NCI-H1105 (cell line): ENCODE measurements around the gene KLF13.

Source experiments
- DNase-seq: peaks from one replicate; lab custom pipeline; 2025; lab: John Stamatoyannopoulos, UW

The KLF13 gene

DNA sequence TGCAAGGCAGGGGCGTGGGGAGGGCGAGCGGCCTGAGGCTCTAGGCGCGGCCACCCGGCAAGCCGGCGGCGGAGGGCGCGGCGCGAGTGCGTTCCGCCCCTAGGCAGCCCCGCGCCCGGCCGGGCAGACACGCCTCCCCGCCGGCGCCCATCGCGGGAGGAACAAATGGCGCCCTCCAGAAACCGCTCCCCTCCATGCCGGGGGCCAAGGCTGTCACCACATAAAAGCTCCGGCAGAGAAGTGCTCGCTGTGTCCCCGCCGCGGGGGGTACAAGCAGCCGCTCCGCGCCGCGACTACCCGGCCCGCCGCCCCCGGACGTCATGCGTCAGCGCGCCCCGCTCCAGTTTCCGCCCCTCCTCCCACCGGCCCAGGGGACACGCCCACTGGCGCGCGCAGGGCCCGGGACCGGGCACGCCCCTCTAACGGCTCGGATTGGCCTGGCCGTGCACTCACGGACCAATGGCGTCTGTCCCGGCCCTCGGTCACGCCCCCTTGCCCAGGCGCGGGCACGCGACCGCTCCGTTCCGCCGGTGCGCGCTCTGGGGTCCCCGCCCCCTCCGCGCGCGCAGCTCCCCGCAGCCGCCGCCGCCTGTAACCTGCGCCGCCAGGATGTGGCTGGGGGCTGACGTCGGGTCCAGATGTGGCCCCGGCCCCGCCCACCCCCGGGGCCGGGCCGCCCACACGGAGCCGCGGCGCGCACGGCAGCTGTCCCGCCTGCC lies at the start of gene KLF13:
KLF13 (plus strand) TSS at position 680 of the 719 bp plus-strand sequence. CDS start 378 bp downstream, outside the sequence.
- peak; percentile 82 for DNase-seq

DNA sequence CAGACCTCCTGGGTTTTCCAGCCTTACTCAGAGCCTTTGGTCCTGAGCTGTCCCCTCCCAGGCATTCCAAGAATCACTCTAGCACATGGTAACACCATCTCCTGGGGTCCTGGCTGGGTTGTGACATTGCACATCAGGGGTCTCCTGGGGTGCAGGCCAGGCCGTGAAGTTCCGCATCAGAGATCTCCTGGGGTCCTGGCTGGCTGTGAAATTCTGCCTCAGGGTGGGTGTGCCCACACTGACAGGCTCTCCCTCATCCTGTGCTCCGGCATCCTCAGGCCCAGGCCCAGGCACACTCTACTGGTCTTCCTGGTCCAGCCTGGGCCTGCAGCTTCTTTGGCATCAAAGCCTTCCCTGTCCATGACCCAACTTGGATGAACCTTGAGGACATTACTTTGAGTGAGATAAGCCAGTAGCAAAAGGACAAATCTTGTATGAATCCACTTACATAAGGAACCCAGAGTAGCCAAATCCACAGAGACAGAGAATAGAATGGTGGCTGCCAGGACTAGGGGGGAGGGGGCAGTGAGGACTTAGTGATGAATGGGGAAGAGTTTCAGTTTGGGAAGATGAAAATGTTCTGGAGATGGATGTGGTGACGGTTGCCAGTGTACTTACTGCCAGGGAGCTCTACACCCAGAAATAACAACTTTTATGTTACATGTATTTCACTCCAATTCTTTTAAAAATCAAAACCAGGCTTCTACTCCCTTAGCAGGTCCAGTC lies 49.1 kb upstream of the KLF13 start:
- DNase-seq: no peak

DNA sequence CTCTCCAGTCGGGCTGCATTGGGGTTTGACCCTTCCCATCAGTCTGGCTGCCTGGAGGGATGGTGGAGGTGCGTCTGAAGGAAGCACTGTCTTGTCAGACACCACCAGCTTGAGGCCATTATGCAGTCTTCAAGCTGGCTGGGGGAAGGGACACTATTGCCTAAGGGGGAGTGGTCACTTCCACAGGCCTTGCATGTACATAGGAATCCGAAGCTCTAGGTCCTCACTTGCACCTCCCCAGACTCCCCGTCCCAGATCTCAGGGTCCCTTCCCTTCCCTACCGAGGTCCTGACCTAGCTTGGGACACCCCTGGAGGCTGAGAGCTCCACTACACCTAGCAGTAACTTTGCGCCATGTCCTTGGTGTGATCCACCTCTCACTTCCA lies 48.6 kb upstream of the KLF13 start:
- no peak for DNase-seq

DNA sequence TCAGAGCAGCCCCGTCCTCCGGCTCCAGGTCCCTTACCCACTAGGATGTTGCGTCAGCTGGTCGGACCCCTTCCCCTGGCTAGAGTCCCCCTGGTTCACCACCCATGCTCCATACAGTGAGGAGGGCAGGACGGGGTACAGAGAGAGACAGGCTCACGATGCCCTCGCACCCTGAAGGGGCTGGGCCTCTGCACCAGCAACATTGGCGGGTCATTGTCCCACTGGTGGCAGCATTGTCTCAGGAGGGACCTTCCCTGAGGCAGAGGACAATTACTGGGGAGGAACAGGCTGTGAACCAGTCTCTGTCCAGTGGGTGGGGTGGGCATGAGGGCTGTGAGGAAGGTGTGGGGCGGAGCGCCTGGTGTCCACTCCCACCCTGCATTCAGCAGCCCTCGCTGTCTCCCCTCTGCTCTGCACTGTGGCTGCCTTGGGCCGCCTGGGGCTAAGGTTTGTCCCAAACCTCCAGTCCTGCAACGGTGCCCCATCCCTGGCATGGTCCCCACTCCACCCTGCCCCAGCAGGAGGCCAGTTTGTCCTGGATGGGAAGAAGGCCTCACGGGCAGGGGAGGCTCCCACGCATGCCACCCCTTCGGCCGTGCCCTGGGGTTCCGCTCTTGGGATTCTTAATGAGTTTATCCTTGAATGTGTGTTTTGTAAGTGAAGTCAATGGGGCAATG lies 48.0 kb upstream of the KLF13 start:
- DNase-seq: no peak

DNA sequence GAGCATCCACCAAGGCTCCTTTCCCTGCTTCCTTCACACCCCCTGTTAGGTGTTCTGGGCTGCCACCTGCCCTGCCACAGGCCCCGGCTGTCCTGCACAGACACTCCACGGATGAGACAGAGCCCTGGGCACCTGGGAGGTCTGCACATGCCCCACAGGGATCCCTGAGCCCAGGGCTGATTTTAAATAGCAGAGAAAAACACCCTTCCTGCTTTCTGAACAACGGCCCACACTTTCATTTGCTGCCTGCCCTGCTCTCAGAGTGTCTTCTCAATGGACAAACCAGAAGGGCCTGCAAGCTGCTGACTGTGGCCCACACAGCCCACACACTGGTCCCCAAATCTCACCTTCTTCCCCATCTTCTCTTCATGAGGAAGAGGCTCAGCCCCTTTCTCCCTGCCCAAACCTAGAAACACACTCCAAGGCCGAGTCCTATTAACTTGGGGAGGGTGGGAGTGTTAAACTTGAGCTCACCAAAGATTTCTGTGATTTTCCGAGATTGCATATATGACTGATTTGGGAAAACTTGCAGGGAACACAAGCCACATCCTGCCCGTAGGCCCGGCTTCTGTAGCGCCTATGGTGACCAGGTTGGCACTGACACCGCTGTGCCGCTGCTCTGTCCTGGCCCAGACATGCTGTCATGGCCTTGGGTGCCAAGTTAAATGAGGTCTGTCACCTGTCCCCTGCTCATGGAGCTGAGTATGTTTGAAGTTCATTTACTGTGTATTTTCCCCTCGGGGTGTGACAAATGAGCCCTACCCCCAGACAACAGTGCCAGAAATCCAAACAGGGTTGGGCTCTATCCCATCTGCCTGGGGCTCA lies 47.2 kb upstream of the KLF13 start:
- peak; percentile 90 for DNase-seq

DNA sequence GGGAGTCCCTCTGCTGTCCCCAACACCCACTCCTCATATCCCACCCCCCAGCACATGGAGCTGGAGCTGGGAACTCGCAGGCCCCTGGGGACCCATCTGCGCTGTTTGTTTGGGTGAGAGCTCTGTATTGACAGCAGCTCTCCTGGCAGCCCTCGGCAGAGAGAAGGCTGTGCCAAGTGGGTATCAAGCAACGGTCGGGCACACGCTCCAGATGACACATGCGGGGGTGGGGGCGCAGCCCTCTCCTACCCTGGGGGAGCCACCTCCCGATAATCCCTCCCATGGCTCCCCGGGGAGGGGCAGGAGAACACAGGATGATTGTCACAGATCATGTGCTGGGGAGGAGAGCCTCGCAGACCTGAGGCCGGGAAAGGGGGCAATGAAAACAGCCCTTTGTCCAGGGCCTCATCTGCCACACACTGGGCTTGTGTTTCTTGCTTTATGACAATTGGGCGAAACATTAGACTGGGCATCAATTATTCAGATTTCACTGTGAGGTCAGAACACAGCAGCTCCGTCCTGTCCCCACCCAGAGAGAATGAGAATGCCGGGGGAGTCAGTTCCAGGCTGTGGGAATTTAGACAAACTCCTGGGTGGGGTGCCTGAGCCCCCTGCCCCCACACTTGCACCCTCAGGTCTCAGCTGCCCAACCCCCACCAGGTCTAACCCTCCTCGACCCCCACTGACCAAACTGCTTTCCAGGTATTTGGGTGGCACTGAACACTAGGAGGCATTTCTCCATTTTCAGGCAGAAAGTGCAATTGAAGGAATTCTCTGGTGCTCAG lies 46.4 kb upstream of the KLF13 start:
- DNase-seq: peak; percentile 90

DNA sequence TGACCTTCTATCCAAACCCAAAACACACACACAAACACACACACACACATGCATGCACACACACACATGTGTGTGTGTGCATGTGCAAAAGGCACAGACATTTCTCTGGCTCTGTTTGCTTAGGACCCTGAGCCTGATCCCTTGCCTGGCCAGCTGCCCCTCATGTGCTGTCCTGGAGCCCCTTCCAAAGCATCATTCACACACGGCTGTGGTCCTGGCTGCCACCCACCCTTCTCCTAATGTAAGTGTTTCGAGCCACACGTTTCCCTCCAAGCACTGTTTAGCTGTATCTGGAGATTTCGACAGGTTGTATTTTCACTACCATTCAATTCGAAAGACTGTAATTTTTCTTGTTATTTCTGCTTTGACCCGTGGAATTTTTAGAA lies 45.8 kb upstream of the KLF13 start:
- no peak for DNase-seq

DNA sequence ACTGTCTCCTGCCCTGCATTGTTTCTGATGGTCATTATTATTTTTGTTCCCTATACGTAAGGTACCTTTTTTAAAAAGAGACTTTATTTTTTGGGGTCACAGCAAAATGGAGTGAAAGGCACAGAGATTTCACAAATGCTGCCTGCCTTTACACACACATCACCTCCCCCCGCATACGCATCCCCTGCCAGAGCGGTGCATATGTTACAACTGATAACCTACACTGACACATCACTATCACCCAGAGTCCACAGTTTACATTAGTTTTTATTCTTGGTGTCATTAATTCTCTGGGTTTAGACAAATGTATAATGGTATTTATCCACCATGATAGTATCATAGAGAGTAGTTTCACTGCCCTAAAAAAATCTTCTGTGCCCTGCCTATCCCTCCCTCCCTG lies 43.6 kb upstream of the KLF13 start:
- no peak for DNase-seq

DNA sequence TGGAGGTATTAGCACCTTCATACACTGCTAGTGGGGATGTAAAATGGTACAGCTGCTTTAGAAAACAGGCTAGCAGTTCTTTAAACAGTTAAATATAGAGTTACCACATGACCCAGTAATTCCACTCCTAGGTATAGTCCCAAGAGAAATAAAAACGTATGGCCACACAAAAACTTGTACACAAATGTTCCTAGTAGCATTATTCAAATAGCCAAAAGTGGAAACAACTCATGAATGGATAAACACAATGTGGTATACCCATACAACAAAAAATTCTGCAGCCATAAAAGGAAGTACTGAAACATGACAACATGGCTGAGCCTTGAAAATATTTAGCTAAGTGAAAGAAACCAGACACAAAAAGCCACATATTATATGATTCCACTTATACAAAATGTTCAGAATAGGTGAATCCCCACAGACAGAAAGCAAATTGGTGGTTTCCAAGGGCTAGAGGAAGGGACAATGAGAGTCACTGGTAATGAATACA lies 40.8 kb upstream of the KLF13 start:
- no peak for DNase-seq

DNA sequence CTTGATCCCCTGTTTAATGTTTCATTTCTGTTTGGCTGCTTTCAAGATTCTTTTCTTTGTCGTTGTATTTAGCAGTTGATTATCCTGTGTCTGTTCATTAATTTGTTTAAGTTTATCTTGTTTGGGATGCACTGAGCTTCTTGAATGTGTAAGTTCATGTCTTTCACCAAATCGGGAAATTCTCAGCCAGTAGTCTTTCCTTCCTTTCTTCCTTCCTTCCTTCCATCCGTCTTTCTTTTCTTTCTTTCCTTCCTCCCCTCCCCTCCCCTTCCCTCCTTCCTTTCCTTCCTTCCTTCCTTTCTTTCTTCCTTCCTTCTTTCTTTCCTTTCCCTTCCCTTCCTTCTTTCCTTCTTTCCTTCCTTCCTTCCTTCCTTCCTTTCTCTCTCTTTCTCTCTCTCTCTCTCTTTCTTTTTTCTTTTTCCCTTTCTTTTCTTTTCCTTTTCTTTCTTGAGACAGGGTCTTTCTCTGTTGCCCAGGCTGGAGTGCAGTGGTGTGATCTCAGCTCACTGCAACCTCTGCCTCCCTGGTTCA lies 35.5 kb upstream of the KLF13 start:
- DNase-seq: no peak

DNA sequence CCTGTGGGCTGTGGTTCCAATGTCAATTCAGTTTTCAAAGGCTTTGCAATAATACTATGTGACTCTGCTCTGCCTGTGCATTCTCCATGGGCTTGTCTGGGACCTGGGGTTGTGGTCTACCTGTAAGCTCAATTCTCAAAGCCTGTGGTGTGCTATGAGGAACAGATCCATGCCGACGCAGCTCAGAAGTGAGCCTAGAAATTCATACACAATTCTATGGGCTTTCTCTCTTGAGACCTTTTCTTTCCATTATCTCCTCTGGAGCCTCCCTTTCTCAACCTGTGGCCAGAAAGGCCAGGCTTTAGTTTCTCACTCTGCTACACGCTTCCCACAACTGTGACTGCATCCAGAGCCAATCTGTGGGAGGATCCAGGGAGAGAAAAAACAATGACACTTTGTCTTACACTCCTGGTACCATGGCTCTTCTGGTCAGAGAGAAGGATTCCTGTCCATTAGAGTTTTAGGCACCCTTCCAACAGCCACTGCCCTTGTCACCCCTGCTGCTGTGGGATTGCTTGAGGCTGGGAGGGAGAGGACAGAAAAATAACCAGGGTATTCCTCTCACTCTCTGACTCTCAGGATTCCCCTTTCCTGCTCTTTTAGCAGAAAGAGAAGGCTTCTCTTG lies 34.1 kb upstream of the KLF13 start:
- no peak for DNase-seq

DNA sequence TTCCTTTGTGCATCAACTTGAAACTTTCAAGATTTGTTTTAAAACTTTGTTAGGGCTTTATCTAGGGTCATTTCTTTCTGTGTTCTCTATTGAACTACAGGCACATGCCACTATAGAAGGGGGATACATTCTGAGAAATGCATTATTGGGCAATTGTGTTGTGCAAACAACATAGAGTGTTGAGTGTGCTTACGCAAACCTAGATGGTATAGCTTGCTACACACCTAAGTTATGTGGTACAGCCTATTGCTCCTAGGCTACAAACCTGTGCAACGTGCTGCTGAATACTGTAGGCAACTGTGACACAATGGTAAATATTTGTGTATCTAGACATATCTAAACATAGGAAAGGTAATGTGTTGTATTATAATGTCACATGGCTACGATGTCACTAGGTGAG lies 33.0 kb upstream of the KLF13 start:
- DNase-seq: no peak

DNA sequence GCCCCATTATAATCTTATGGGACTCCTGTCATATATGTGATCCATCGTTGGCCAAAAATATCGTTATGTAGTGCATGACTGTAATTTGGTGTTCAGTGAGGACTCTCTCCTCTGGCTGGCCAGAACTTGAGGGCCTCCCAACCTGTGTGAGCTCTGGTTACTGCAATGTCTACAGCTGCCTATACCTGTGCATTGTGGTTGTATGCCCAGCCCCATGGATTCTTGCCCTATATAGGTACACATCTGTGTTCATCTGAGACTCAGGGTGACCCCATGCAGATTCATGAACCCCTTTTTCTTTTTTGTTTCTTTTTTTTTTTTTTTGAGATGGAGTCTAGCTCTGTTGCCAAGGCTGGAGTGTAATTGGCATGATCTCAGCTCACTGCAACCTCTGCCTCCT lies 32.6 kb upstream of the KLF13 start:
- no peak for DNase-seq

DNA sequence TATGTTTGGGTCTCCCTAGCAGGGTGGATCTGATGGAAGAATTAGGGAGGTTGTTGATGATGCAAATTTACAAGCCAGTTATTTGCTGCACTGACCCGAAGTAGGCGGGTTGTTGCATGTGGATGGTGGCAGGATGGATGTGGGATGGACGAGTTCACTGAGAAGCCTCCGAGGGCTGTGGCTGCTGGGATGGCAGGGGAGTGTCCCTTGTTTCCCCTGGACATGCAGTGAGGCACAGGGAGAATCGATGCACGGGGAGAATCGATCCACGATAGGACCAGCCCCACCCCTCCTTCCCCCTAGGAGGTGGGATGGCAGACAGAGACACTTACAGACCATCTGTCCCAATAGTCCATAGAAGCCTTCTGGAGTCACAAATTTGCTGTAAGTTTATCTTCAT lies 31.0 kb upstream of the KLF13 start:
- no peak for DNase-seq

DNA sequence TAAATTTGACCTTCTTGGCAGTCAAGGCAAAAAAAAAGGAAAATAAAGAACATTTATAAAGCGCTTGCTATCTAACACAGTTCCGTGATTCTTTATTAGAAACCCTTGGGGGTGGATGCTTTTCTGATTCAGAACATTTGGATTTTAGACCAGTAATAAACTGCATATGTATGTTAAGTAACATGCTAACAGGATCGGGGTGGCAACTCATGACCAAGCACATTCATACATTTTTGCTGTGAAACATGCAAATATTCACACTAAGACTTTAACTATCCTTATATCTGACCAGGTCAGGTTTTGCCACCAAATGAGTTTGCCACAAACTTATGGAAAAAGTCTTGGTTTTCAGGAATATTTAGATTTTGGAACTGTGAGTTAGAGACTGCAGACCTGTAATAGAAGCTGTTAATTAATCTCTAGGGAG lies 30.4 kb upstream of the KLF13 start:
- no peak for DNase-seq

DNA sequence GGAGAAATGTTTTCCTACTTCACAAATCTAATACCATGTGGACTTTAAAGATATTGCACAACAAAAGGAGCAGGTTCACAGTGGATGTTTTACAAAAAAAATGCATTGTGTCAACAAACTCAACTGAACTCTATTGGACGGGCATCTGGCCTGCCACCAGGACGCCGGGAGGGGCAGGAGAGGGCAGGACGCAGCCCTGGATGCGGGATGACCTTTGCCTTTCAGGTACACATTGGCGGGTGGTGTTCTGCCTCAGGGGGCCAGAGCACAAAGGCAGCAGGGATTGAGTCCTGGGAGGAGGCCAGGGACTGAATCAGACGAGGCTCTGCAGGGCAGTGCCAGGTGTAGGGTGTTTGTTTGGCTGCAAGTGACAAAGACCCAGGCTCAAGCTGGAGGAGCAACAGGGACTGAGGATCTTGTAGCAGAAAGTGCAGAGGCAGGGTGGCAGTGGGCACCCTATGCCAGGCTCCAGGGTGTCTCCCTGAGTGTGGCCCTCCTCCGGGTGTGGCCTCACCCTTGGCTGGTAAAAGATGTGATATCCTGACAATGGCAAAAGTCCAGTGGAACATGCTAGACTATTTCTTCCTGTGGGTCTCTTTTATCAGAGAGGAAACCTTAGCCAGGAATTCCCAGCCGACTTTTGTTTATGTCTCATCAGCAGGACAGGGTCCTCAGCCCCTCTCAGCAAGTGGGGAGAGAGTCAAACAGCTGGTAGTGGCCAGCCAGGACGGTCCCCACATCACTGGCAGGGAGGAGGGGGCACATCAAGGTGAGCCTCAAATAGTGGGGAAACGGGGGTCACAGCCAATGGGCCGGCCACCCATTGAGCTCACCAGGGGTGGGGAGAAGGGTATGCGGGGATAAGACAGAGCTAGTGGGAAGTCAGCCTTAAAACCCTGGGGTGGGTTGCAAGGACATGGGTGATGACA lies 29.7 kb upstream of the KLF13 start:
- no peak for DNase-seq

DNA sequence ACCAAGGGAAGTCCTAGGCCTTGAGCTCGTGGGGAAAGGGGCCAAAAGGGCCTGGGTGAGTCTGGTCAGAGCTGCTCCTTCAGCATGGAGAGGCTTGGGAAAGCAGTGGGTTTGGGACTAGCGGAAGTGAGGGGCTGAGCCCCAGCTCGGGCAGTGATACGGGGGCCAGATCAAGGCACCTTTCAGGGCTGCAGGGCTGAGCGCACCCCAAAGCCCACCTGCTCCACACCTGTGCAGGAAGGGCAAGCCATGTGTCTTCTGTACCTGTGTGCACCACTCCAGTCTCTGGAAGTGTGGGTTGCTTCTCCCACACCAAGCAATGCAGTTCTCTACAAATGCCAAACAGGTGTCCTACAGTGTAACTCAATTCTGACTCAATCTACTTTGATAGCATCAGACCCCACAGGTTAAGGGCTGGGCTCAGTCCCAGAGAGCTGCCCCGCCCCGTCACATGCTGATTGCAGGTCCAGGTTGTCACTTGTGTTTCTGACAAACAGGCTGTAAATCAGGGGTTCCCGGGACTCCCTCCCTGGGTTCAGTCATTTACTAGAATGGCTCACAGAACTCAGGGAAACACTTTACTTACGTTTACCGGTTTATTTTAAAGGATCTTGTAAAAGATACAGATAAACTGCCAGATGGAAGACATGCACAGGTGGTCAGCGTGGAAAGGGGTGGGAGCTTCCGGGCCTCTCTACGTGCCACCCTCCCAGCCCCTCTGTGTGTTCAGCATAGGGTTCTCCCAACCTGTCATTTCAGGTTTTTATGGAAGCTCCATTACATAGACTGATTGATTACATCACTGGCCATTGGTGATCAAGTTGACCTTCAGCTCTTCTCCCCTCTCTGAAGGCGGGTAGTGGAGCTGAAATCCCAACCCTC lies 28.8 kb upstream of the KLF13 start:
- DNase-seq: no peak

DNA sequence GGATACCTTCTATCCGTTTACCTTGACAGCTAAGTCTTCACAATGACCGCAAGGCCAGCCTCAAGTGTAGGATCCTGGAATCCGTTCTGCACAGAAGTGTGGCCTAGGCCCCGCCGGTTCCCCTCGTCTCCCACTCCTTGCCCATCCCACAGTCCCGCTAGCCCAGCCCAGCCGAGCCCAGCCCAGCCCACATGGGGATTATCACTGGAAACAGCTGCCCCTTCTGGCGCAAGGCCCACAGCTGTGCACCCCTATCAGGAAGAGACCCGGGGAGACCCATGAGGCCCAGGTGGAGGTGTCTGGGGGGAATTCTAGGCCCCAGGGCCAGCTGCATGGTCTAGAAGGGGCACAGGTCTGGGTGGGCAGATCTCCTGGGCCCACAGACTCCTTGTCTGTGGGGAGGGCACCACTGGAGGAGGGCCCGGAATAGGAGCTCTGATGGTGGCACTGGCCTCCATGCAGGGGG lies 27.9 kb upstream of the KLF13 start:
- no peak for DNase-seq
